HepG2 (cell line): ENCODE results near the gene MED20. TPM values are rescaled to one million over a fixed set of nuclear protein-coding genes. Genes with fewer than 3 reads are reported as not detected.

ENCODE experiments used
- AGO2 ChIP-seq: fragments of 200-400 bp; formaldehyde crosslinking; optimal IDR thresholded peaks from 2 replicates; pipeline ENCODE3; 2017; ENCODE audit warnings: mild to moderate bottlenecking, low read depth, low read length, moderate library complexity
- AKNA ChIP-seq: sonication (generic); formaldehyde crosslinking; IDR thresholded peaks from 2 replicates; pipeline ENCODE4 v1.4.0; 2020; ENCODE audit warnings: missing genetic modification reagents, borderline replicate concordance
- ATAD3A ChIP-seq: sonication (generic); formaldehyde crosslinking; IDR thresholded peaks from 2 replicates; pipeline ENCODE4 v1.4.0; 2020; ENCODE audit warnings: missing genetic modification reagents
- GABPA ChIP-seq, 2 experiments: IDR thresholded peaks; 2 replicates each; pipeline ENCODE4 v1.6.1; 2011 to 2016; ENCODE audit warnings: low read depth in 2 of 2, low read length in 1 of 2, missing biosample characterization in 1 of 2, missing genetic modification characterization in 1 of 2
- HIVEP1 ChIP-seq: sonication (generic); formaldehyde crosslinking; IDR thresholded peaks from 2 replicates; pipeline ENCODE4 v1.4.0; 2020; ENCODE audit warnings: mild to moderate bottlenecking, missing genetic modification reagents
- JUNB ChIP-seq: sonication (generic); formaldehyde crosslinking; IDR thresholded peaks from 2 replicates; pipeline ENCODE4 v1.8.0; 2022; ENCODE audit warnings: missing genetic modification reagents, mild to moderate bottlenecking, borderline replicate concordance
- KAT2B ChIP-seq: fragments of 150-350 bp; IDR thresholded peaks from 2 replicates; pipeline ENCODE4 v1.6.1; 2014; ENCODE audit warnings: low read depth, low read length, borderline replicate concordance
- KLF13 ChIP-seq: sonication (generic); formaldehyde crosslinking; IDR thresholded peaks from 2 replicates; pipeline ENCODE4 v1.4.0; 2020; ENCODE audit warnings: mild to moderate bottlenecking, missing genetic modification reagents
- MTA1 ChIP-seq: sonication (generic); formaldehyde crosslinking; IDR thresholded peaks from 2 replicates; pipeline ENCODE4 v1.4.0; 2020; ENCODE audit warnings: missing genetic modification reagents, mild to moderate bottlenecking, borderline replicate concordance
- RFXANK ChIP-seq: IDR thresholded peaks from 2 replicates; pipeline ENCODE4 v1.6.1; 2016
- SALL1 ChIP-seq: sonication (generic); formaldehyde crosslinking; IDR thresholded peaks from 2 replicates; pipeline ENCODE4 v1.8.0; 2022; ENCODE audit warnings: mild to moderate bottlenecking, missing genetic modification reagents
- SMARCC2 ChIP-seq: fragments of 450-650 bp; IDR thresholded peaks from 2 replicates; pipeline ENCODE4 v1.6.1; 2017; ENCODE audit warnings: antibody characterized with exemption, mild to moderate bottlenecking
- SMYD3 ChIP-seq: sonication (generic); formaldehyde crosslinking; IDR thresholded peaks from 2 replicates; pipeline ENCODE4 v1.8.1; 2023; ENCODE audit warnings: mild to moderate bottlenecking, missing genetic modification reagents
- SP2 ChIP-seq: sonication (generic); formaldehyde crosslinking; IDR thresholded peaks from 2 replicates; pipeline ENCODE4 v1.5.1; 2020; ENCODE audit warnings: mild to moderate bottlenecking, missing genetic modification reagents
- YEATS4 ChIP-seq: sonication (generic); formaldehyde crosslinking; IDR thresholded peaks from 2 replicates; pipeline ENCODE4 v1.4.0; 2020; ENCODE audit warnings: missing genetic modification reagents, borderline replicate concordance
- ZHX1 ChIP-seq: sonication (generic); formaldehyde crosslinking; IDR thresholded peaks from 2 replicates; pipeline ENCODE4 v1.8.1; 2022; ENCODE audit warnings: low read depth, mild to moderate bottlenecking, missing genetic modification reagents
- ZNF10 ChIP-seq: sonication (generic); formaldehyde crosslinking; IDR thresholded peaks from 2 replicates; pipeline ENCODE4 v1.4.0; 2020; ENCODE audit warnings: mild to moderate bottlenecking, low read depth, missing genetic modification reagents, borderline replicate concordance
- ZNF251 ChIP-seq: sonication (generic); formaldehyde crosslinking; IDR thresholded peaks from 2 replicates; pipeline ENCODE4 v1.9.0; 2021; ENCODE audit warnings: mild to moderate bottlenecking, missing genetic modification reagents
- ZNF574 ChIP-seq: sonication (generic); formaldehyde crosslinking; IDR thresholded peaks from 2 replicates; pipeline ENCODE4 v1.4.0; 2020; ENCODE audit warnings: missing genetic modification reagents
- polyA plus RNA-seq, 8 experiments: library from polyadenylated mRNA; depleted of rRNA in 3 of 8; stranded (reverse) in 7 of 8; unstranded in 1 of 8; fragments of >200 nt; fragmentation: Illumina TruSeq in 4 of 8; extraction: Trizol in 4 of 8; gene quantifications; 2 replicates each; pipeline versions ENCODE4 v1.2.1 to v1.2.3, GENCODE V29; 2011 to 2016; ENCODE audit warnings: low read depth in 4 of 8, missing spikeins in 1 of 8, mixed read lengths in 1 of 8; ENCODE audit not compliant: insufficient read depth in 1 of 8
- total RNA-seq, 5 experiments: library from RNA; depleted of rRNA; stranded (reverse); fragments of >200 nt; fragmentation: Illumina TruSeq; extraction: Trizol; gene quantifications; 2 replicates each; pipeline ENCODE4 v1.2.3, GENCODE V29; 2016; ENCODE audit warnings: low read depth in 1 of 5

MED20 gene
- total and polyA plus RNA-seq, 2 of the 13 experiments (the other 11 are each of a cell fraction or from before 2014, with no cell fraction given): 28.1 to 41.1 TPM

GRCh38 chr6:41936073-41936837 is 15.3 kb upstream of the MED20 start (continued):
- TF ChIP-seq ZNF574 (CRISPR knock-in tag): peak; percentile 70
- TF ChIP-seq JUNB: no peak
- no peak for TF ChIP-seq MTA1 (CRISPR knock-in tag)
- TF ChIP-seq AKNA (CRISPR knock-in tag): no peak
- no peak for TF ChIP-seq ZNF10 (CRISPR knock-in tag)
- TF ChIP-seq YEATS4 (CRISPR knock-in tag): no peak
- peak; percentile 24 for TF ChIP-seq AGO2
- no peak for TF ChIP-seq SMARCC2
- no peak for TF ChIP-seq HIVEP1 (CRISPR knock-in tag)
- TF ChIP-seq SMYD3: no peak
- TF ChIP-seq SP2 (CRISPR knock-in tag): no peak
- TF ChIP-seq KLF13: no peak
- no peak for TF ChIP-seq ZNF251
- TF ChIP-seq KAT2B: no peak
- 0 out of 2 replicates have a peak, but pooled peaks have one; percentile 56 for TF ChIP-seq RFXANK
- no peak for TF ChIP-seq ATAD3A
- TF ChIP-seq SALL1: no peak
- no peak for TF ChIP-seq GABPA (IDR thresholded peaks at IDR 0.05; ENCODE audit: low read depth, low read length)
- TF ChIP-seq GABPA (CRISPR knock-in tag; IDR thresholded peaks at IDR 0.05; ENCODE audit: low read depth): no peak
- no peak for TF ChIP-seq ZHX1 (CRISPR knock-in tag)
